Psoas muscle (tissue), 8 donors: ENCODE results near the gene CEP43. TPM values are rescaled to one million over a fixed set of nuclear protein-coding genes. Genes with fewer than 3 reads are reported as not detected.
A peak's percentile ranks its signal among the peaks of the same experiment; 100 is the strongest.
"Not testable (repeated sequence)": the region's sequence is repeated elsewhere in the genome, so short reads cannot be mapped to it uniquely, and the experiment has no call there.

Experiments used
- ATAC-seq, 4 donors: fragments of 200-7000 bp; cut with Tn5 transposase; one replicate each; pipeline ENCODE4 v1.9.1; 2020; ENCODE audit warnings: moderate library complexity in 3 of 4, mild to moderate bottlenecking in 2 of 4
- DNase-seq, 2 donors: peaks; one replicate each; pipeline ENCODE4 v3.0.0-alpha.2; 2020
- H3K27ac ChIP-seq: fragments of 200-600 bp; one replicate; pipeline ENCODE4 v1.8.0; 2022
- H3K27me3 ChIP-seq, 3 donors: fragments of 200-600 bp in 1 of 3; one replicate each; pipeline versions ENCODE4 v1.6.1 to v1.8.0; 2013 to 2022; ENCODE audit warnings: low read length in 2 of 3, mild to moderate bottlenecking in 2 of 3, moderate library complexity in 1 of 3; ENCODE audit not compliant: insufficient read depth in 3 of 3
- H3K36me3 ChIP-seq, 2 donors: fragments of 200-600 bp in 1 of 2; one replicate each; pipeline versions ENCODE4 v1.6.1 to v1.8.0; 2013 to 2022; ENCODE audit warnings: low read depth in 1 of 2, mild to moderate bottlenecking in 1 of 2, moderate library complexity in 1 of 2; ENCODE audit not compliant: insufficient read depth in 1 of 2
- H3K4me1 ChIP-seq: fragments of 200-600 bp; one replicate; pipeline ENCODE4 v1.8.0; 2022
- H3K4me3 ChIP-seq: fragments of 200-600 bp; one replicate; pipeline ENCODE4 v1.8.0; 2022; ENCODE audit warnings: mild to moderate bottlenecking
- H3K9me3 ChIP-seq: fragments of 200-600 bp; one replicate; pipeline ENCODE4 v1.8.0; 2022
- WGBS, 3 donors: extraction: QIAGEN DNeasy Blood & Tissue Kit; methylation state at CpG; one replicate each; pipeline versions ENCODE4 v1.1.6 to v1.1.7; 2013; 5-methylcytosine and 5-hydroxymethylcytosine counted together
- intact Hi-C, 2 donors: fragments of 100-400 bp; cut with DNase I; formaldehyde crosslinking; loops; one replicate each; pipeline versions ENCODE4 v1.11.0 to v1.14.2; 2022
- long read RNA-seq, 2 donors: library from polyadenylated mRNA; unstranded; transcript quantifications; one replicate each; pipeline ENCODE4 v2.0.0, GENCODE V29; 2021
- polyA plus RNA-seq, 3 donors: library from polyadenylated mRNA; stranded (reverse); fragments of 200-250 nt; gene quantifications; one replicate each; pipeline ENCODE4 v1.2.3, GENCODE V29; 2013
- total RNA-seq, 4 donors: library from RNA; stranded (reverse); fragmentation: NEBNext Ultra II Directional in 2 of 4; extraction: Animal tissue kit (Norgen Biotek cat#: 25700) in 2 of 4; gene quantifications; one replicate each; pipeline versions ENCODE4 v1.2.1 to v1.2.4, GENCODE V29; 2021 to 2023
- TF ChIP-seq, protein P1 (sequence below): fragments of 200-600 bp; IDR thresholded peaks from one replicate; pipeline ENCODE4 v1.8.0; 2022; ENCODE audit warnings: antibody characterized with exemption
- donor health status: healthy with polysubstance abuse.
- donor health status: DM: no; HTN: no; CAD: no; lungs with moderate emphysema.
- donor health status: Bipolar disorder and iron deficiency.
- donor health status: healthy.
- donor health status: DM: yes; HTN: yes; CAD: no.
- donor health status: DM: no; HTN: no; CAD: no.
- donor health status: DM: no; HTN: no; CAD: no.
- donor health status: DM: yes; HTN: yes; CAD: no.

CEP43 gene
- total RNA-seq: 1 to 10 TPM; 3.0 to 7.9 (median 5.8) TPM
- polyA plus RNA-seq: 10 to 100 TPM in 1 of 3 donors, 1 to 10 TPM in 2; 3.7 to 18.8 (median 9.2) TPM
- long read RNA-seq, donor 1, full-length matches to known transcripts: 2 of 2 reads
- long read RNA-seq, donor 1, partial matches to known transcripts: 0 of 2 reads
- long read RNA-seq, donor 1, other reads (novel, unspliced or antisense): 0 of 2 reads
- long read RNA-seq, donor 2, full-length matches to known transcripts: 5 of 8 reads
- long read RNA-seq, donor 2, partial matches to known transcripts: 1 of 8 reads
- long read RNA-seq, donor 2, other reads (novel, unspliced or antisense): 2 of 8 reads

DNA sequence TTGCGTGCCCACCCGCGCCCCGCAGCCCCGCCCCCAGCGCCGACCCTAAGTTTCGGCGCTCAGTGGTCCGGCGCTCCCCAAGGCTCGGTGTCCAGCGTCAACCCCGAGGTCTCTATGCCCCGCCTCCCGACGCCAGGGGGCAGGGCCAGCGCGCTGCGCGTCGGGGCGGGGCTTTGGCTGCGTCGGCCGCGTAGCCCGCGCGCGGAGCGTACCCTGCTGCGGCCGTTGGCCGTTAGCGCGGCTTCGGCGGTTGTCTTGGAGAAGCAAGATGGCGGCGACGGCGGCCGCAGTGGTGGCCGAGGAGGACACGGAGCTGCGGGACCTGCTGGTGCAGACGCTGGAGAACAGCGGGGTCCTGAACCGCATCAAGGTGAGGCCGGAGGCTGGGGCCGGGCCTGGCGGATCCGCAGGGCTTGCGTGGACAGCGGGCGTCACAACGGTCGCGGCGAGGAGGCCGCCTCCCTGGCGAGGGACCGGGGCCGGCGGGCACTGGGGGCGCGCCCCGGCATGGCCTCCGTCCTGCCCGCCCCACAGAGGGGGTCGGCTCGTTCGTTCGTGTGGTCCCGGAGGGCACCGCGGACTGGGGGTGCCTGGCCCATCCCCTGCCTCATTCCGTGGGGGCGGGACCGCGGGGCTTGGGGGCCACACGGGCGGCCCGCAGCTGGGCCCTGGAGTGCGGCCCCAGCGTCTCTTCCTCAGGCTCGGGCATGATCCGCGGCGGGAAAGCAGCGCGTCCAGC lies at the start of gene CEP43:
CEP43 (plus strand) TSS at position 253 of the 739 bp plus-strand sequence; CDS start at position 269, 16 bp downstream.
- DNase-seq (peak; percentile 96 to 97), ATAC-seq (peak; percentile 99)
- Histone ChIP-seq H3K4me3 (peak within 1 kb of the TSS; percentile 86), H3K36me3 (peaks cover 0 to 20% of the 10 kb centered on the region in 2 donors), H3K4me1 (peaks cover 17% of the 10 kb centered on the region), H3K27ac (peak within 1 kb of the TSS; percentile 62), H3K9me3 (no peaks in the 10 kb centered on the region), H3K27me3 (no peaks in the 10 kb centered on the region)
- intact Hi-C loops: loop anchor here (5.0 kb wide), 1 partner anchor 42 kb away; the partner anchor contains the start of gene RNASET2 (in 2 of the 2)
- WGBS, 3 donors: 1% methylated on average over 59 to 93 of the region's 93 CpGs
- TF ChIP-seq, protein P1, sequence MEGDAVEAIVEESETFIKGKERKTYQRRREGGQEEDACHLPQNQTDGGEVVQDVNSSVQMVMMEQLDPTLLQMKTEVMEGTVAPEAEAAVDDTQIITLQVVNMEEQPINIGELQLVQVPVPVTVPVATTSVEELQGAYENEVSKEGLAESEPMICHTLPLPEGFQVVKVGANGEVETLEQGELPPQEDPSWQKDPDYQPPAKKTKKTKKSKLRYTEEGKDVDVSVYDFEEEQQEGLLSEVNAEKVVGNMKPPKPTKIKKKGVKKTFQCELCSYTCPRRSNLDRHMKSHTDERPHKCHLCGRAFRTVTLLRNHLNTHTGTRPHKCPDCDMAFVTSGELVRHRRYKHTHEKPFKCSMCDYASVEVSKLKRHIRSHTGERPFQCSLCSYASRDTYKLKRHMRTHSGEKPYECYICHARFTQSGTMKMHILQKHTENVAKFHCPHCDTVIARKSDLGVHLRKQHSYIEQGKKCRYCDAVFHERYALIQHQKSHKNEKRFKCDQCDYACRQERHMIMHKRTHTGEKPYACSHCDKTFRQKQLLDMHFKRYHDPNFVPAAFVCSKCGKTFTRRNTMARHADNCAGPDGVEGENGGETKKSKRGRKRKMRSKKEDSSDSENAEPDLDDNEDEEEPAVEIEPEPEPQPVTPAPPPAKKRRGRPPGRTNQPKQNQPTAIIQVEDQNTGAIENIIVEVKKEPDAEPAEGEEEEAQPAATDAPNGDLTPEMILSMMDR: no peak

- H3K4me1 ChIP-seq: no peaks in the 10 kb centered on the region
- no peak overlapping the region for H3K4me3 ChIP-seq
- TF ChIP-seq, protein P1: no peak
- no peaks in the 10 kb centered on the region for H3K9me3 ChIP-seq
- H3K27me3 ChIP-seq: no peaks in the 10 kb centered on the region
- H3K36me3 ChIP-seq: peaks cover 0 to 17% of the 10 kb centered on the region in 2 donors
- intact Hi-C loops: loop anchor here in 1 of 2 donors (5.0 kb wide), 1 partner anchor 162 kb away; no protein-coding TSS in a partner anchor
- 77 to 85% (median 82%) methylated on average over 9 of the region's 9 CpGs for WGBS, 3 donors
- DNase-seq (no peak), ATAC-seq (peak in 1 of 4 donors; percentile 21)
- peak overlapping the region; percentile 9 for H3K27ac ChIP-seq
Measured at GRCh38 chr6:166949528-166950442, 49.4 kb upstream of the CEP43 start.

DNA sequence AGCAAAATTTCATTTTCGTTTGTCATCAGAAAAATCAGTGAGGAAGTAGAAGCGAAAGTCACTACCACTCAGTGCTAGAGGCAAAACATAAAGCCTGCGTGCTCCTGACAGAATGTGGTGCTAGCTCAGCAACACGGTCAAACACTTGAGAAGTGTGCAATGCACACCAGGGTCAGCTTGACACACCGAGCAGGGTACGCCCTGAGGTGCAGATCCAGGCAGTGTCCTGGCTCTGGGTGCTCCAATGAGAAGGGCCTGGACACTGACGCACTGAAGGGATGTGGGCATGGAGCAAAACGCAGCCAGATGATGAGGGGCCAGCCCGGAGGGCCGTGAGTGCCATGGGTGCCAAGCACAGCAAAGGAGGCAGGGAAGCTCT lies 48.8 kb upstream of the CEP43 start:
- Histone ChIP-seq H3K4me3 (no peak overlapping the region), H3K27ac (peak overlapping the region; percentile 9), H3K4me1 (peaks cover under 1% of the 10 kb centered on the region), H3K27me3 (no peaks in the 10 kb centered on the region), H3K9me3 (no peaks in the 10 kb centered on the region), H3K36me3 (peaks cover 0 to 17% of the 10 kb centered on the region in 2 donors)
- DNase-seq: no peak
- peak in 1 of 4 donors; percentile 44 for ATAC-seq
- TF ChIP-seq, protein P1: no peak
- intact Hi-C loops: no loop called here
- WGBS, 3 donors: 81 to 96% (median 92%) methylated on average over 10 of the region's 10 CpGs

DNA sequence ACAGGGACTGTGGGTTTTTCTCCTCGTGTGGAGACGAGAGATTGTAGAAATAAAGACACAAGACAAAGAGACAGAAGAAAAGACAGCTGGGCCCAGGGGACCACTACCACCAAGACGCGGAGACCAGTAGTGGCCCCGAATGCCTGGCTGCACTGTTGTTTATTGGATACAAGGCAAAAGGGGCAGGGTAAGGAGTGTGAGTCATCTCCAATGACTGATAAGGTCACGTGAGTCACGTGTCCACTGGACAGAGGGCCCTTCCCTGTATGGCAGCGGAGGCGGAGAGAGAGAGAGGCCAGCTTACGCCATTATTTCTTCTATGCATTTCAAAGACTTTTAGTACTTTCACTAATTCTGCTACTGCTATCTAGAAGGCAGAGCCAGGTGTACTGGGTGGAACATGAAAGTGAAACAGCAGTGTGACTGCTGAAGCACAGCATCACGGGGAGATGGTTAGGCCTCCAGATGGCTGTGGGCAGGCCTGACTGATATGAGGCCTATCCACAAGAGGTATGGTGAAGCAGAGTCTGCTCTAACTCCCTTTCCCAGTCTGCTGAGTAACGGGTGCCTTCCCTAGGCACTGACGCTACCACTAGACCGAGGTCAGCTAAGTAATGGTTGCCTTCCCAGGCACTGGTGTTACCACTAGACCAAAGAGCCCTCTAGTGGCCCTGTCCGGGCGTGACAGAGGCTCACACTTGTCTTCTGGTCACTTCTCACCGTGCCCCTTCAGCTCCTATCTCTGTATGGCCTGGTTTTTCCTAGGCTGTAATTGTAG lies 48.1 kb upstream of the CEP43 start:
- Histone ChIP-seq H3K36me3 (peaks cover 0 to 15% of the 10 kb centered on the region in 2 donors), H3K4me3 (peak overlapping the region; percentile 46), H3K27ac (peak overlapping the region; percentile 60)
- H3K9me3 ChIP-seq, H3K4me1 ChIP-seq, H3K27me3 ChIP-seq, intact Hi-C loops: not testable (repeated sequence)
- peak in 2 of 4 donors; percentile 35 to 41 for ATAC-seq
- WGBS, 3 donors: 71 to 74% (median 71%) methylated on average over 17 of the region's 17 CpGs
- TF ChIP-seq, protein P1: peak; percentile 67
- peak; percentile 54 to 76 for DNase-seq
